OCI-LY7 (cell line): Measurements from ENCODE around the gene GTPBP10. TPM values are rescaled to one million over a fixed set of nuclear protein-coding genes. Genes with fewer than 3 reads are reported as not detected.

Experiments
- BruUV-seq: library from RNA; stranded (reverse); fragments of 400-500 nt; replicated peaks from 2 replicates; lab custom pipeline; 2021; lab: Mats Ljungman, UMichigan
- CTCF ChIA-PET: fragments of 300-600 bp; sonication (Branson Sonifier 250); formaldehyde crosslinking; loops from one replicate; lab custom pipeline; 2022; ENCODE audit warnings: antibody characterized with exemption; ENCODE audit not compliant: unreplicated experiment; lab: Charles Lee
- POLR2A ChIA-PET: fragments of 300-600 bp; sonication (Branson Sonifier 250); formaldehyde crosslinking; loops from one replicate; lab custom pipeline; 2022; ENCODE audit warnings: antibody characterized with exemption; lab: Charles Lee
- DNase-seq: peaks from one replicate; pipeline ENCODE4 v3.0.0-alpha.2; 2015; ENCODE audit warnings: low spot score
- H2AFZ ChIP-seq: fragments of 200-600 bp; sonication (generic), shearing (Covaris generic); 2 replicates; pipeline ENCODE4 v1.6.1; 2014; ENCODE audit warnings: mild to moderate bottlenecking, antibody characterized with exemption, low read length, moderate library complexity
- H3K27ac ChIP-seq: fragments of 200-600 bp; sonication (generic); 2 replicates; pipeline ENCODE4 v1.5.1; 2014; ENCODE audit warnings: mixed run types, low read depth, mild to moderate bottlenecking, moderate library complexity, low read length, inconsistent platforms; ENCODE audit not compliant: poor library complexity, severe bottlenecking
- H3K36me3 ChIP-seq: fragments of 200-600 bp; sonication (generic); 2 replicates; pipeline ENCODE4 v1.6.1; 2014; ENCODE audit warnings: mild to moderate bottlenecking, antibody characterized with exemption, low read length, moderate library complexity, mixed read lengths; ENCODE audit not compliant: insufficient read depth
- H3K4me1 ChIP-seq: fragments of 200-600 bp; sonication (generic); 2 replicates; pipeline ENCODE4 v1.5.1; 2014; ENCODE audit warnings: mild to moderate bottlenecking, low read length; ENCODE audit not compliant: insufficient read depth, poor library complexity, severe bottlenecking
- H3K4me2 ChIP-seq: fragments of 200-600 bp; sonication (generic); 2 replicates; pipeline ENCODE4 v1.6.1; 2014; ENCODE audit warnings: mild to moderate bottlenecking, low read length
- H3K4me3 ChIP-seq: fragments of 200-600 bp; sonication (generic); 2 replicates; pipeline ENCODE4 v1.5.1; 2014; ENCODE audit warnings: mild to moderate bottlenecking, low read depth, low read length; ENCODE audit not compliant: poor library complexity, severe bottlenecking
- H3K79me2 ChIP-seq: fragments of 200-600 bp; sonication (generic); 2 replicates; pipeline ENCODE4 v1.6.1; 2016; ENCODE audit warnings: low read depth, mild to moderate bottlenecking, low read length, moderate library complexity, mixed read lengths; ENCODE audit not compliant: insufficient read depth
- H3K9me2 ChIP-seq: fragments of 200-600 bp; sonication (generic); 2 replicates; pipeline ENCODE4 v1.6.1; 2016; ENCODE audit warnings: mild to moderate bottlenecking, low read length, mixed read lengths; ENCODE audit not compliant: insufficient read depth
- H3K9me3 ChIP-seq: fragments of 200-600 bp; sonication (generic); 2 replicates; pipeline ENCODE4 v1.6.1; 2014; ENCODE audit warnings: mild to moderate bottlenecking, mixed run types, low read length, mixed read lengths
- H4K20me1 ChIP-seq: fragments of 200-600 bp; sonication (generic); 2 replicates; pipeline ENCODE4 v1.6.1; 2014; ENCODE audit warnings: mild to moderate bottlenecking, antibody characterized with exemption, low read length, moderate library complexity, mixed read lengths; ENCODE audit not compliant: insufficient read depth
- EZH2phosphoT487 ChIP-seq: fragments of 200-600 bp; sonication (generic); IDR thresholded peaks from 2 replicates; pipeline ENCODE4 v1.6.1; 2018; ENCODE audit warnings: low read depth, borderline replicate concordance, mild to moderate bottlenecking, mixed run types, antibody characterized with exemption, low read length, moderate library complexity, mixed read lengths
- intact Hi-C: fragments of 100-400 bp; cut with micrococcal nuclease; formaldehyde crosslinking; loops from one replicate; pipeline ENCODE4 v1.10.0; 2022; ENCODE audit not compliant: unreplicated experiment
- total RNA-seq, 2 experiments: library from RNA; depleted of rRNA in 1 of 2; stranded (reverse); fragments of >200 nt in 1 of 2; shearing (Covaris generic) in 1 of 2; gene quantifications; 2 replicates each; pipeline ENCODE4 v1.2.3, GENCODE V29; 2014 to 2022
- TF ChIP-seq, protein P1 (sequence below): fragments of 200-600 bp; sonication (generic); conservative IDR thresholded peaks from 2 replicates; pipeline ENCODE4 v1.5.1; 2014; ENCODE audit warnings: mild to moderate bottlenecking, antibody characterized with exemption, low read length, moderate library complexity, mixed read lengths

The GTPBP10 gene
- total RNA-seq, 2 experiments from 2014 or later = 16.5 to 38.8 TPM

DNA sequence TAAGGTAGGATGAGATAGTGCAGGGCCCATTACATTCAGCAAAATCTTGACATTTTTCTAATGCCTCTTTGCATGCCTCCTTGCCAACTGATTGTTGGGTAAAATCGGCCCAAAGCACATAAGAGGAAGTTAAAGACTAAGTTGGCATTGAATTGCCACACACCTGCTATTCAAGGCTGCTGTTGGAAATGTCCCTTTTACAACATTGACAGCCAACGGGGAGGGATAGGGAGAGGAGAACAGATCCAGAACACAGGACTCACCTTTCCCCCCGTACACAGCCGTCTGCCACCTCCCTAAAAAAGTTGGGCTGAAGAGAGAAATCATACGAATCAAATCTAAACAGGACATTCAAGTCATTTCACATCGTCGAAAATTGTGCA is 26.1 kb upstream of the GTPBP10 start:
- Histone ChIP-seq H3K4me3 (no peak overlapping the region), H3K4me2 (no peak overlapping the region), H3K36me3 (no peaks in the 10 kb centered on the region), H4K20me1 (no peaks in the 10 kb centered on the region), H3K79me2 (no peaks in the 10 kb centered on the region), H3K9me3 (no peaks in the 10 kb centered on the region), H2AFZ (no peak overlapping the region), H3K9me2 (no peaks in the 10 kb centered on the region), H3K4me1 (no peaks in the 10 kb centered on the region), H3K27ac (no peak overlapping the region)
- CTCF ChIA-PET = no interaction called here
- intact Hi-C loops = no loop called here
- no TSS peak for BruUV-seq
- POLR2A ChIA-PET = no interaction called here
- no peak for DNase-seq
- TF ChIP-seq, protein P1, sequence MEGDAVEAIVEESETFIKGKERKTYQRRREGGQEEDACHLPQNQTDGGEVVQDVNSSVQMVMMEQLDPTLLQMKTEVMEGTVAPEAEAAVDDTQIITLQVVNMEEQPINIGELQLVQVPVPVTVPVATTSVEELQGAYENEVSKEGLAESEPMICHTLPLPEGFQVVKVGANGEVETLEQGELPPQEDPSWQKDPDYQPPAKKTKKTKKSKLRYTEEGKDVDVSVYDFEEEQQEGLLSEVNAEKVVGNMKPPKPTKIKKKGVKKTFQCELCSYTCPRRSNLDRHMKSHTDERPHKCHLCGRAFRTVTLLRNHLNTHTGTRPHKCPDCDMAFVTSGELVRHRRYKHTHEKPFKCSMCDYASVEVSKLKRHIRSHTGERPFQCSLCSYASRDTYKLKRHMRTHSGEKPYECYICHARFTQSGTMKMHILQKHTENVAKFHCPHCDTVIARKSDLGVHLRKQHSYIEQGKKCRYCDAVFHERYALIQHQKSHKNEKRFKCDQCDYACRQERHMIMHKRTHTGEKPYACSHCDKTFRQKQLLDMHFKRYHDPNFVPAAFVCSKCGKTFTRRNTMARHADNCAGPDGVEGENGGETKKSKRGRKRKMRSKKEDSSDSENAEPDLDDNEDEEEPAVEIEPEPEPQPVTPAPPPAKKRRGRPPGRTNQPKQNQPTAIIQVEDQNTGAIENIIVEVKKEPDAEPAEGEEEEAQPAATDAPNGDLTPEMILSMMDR = no peak
- TF ChIP-seq EZH2phosphoT487 = no peak

DNA sequence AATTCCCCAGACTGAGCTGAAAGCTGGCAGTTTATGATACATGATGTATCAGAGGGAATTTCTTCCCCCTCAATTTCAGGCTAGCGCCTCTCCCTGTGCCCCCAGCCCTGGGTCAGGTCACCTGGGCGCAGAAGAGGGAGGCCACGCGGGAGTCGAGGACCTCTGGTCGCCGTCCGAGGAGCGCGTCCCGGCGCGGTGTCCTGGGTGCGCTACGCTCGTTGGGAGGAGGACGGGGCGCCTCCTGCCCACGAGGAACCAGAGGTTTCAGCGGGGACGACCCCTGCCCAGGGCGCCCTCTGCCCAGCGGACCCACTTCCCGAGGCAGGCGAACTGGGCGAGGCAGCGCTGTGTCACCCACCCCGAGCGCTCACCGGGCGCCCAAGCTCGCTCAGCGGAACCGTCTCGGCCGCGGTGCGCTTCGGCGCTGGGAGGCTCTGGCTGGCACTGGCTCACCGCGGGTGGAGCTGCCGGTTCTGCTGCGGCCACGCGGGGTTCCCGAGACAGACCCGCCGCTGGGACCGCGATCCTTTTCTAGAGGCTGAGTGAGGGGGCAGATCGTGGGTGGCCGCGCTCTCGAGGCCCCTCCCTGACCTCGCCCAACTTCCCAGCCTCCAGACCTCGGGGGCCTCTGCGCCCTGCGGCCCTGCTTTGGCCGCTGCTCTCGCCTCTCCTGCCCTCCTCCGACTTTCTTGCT is 25.6 kb upstream of the GTPBP10 start, which contains the start of gene FAM237B:
Gene FAM237B, minus strand, starts transcription at position 504 of the 694 bp plus-strand sequence. CDS start 1,556 bp downstream, outside the sequence.
- no peak within 1 kb of the TSS for H3K4me2 ChIP-seq
- no peaks in the 10 kb centered on the region for H3K79me2 ChIP-seq
- ChIA-PET CTCF (no interaction called here), POLR2A (interaction anchor here (0.7 kb wide), 1 partner anchor 99 kb away, joined by 3 read pairs; no protein-coding TSS in a partner anchor)
- no peak for DNase-seq
- no peaks in the 10 kb centered on the region for H3K9me3 ChIP-seq
- BruUV-seq = no TSS peak
- H2AFZ ChIP-seq = no peak within 1 kb of the TSS
- TF ChIP-seq EZH2phosphoT487 = no peak
- TF ChIP-seq, protein P1 = no peak
- no peak within 1 kb of the TSS for H3K27ac ChIP-seq
- H3K4me3 ChIP-seq = no peak within 1 kb of the TSS
- H4K20me1 ChIP-seq = no peaks in the 10 kb centered on the region
- intact Hi-C loops = no loop called here
- H3K9me2 ChIP-seq = no peaks in the 10 kb centered on the region
- H3K36me3 ChIP-seq = no peaks in the 10 kb centered on the region
- H3K4me1 ChIP-seq = no peaks in the 10 kb centered on the region

DNA sequence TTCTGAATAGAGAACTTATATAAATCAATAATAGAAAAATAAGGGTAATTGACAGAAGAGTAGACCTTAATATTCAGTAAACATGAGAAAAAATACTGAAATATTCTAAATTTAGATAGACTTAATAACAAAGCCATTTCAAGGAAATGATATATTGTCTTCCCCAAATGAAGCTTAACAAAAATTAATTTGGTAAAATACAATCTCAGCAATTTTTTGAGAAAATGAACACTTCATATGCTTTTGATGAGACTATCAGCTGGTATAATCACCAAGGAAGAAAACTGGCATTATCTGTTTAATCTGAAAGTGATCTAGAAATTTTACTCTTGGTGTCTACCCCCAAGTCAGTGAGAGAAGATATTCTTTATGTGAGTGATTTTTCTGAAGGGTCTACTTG is 23.7 kb upstream of the GTPBP10 start:
- POLR2A ChIA-PET = interaction anchor here (0.9 kb wide), 1 partner anchor 13 kb away, joined by 3 read pairs; no protein-coding TSS in a partner anchor
- no peak for DNase-seq

More for the DNA sequence above, 23.7 kb upstream of the GTPBP10 start:
- H3K4me1 ChIP-seq = no peaks in the 10 kb centered on the region
- TF ChIP-seq EZH2phosphoT487 = no peak
- TF ChIP-seq, protein P1 = no peak
- H3K9me3 ChIP-seq = no peaks in the 10 kb centered on the region
- no peak overlapping the region for H3K27ac ChIP-seq
- no peak overlapping the region for H2AFZ ChIP-seq
- intact Hi-C loops = no loop called here
- CTCF ChIA-PET = no interaction called here
- no peaks in the 10 kb centered on the region for H3K79me2 ChIP-seq
- BruUV-seq = no TSS peak
- no peaks in the 10 kb centered on the region for H3K36me3 ChIP-seq
- no peaks in the 10 kb centered on the region for H4K20me1 ChIP-seq
- H3K4me2 ChIP-seq = no peak overlapping the region
- H3K9me2 ChIP-seq = no peaks in the 10 kb centered on the region
- H3K4me3 ChIP-seq = no peak overlapping the region
